ENCODE measurements around the gene FSD2. TPM values are rescaled to one million over a fixed set of nuclear protein-coding genes. Genes with fewer than 3 reads are reported as not detected.

FSD2 gene
- total RNA-seq, 1 experiment from 2014 or later = not detected

- H3K9me3 ChIP-seq (ENCODE audit: low read depth, low read length, poor library complexity, severe bottlenecking) = no peaks in the 10 kb centered on the region
- POLR2A ChIA-PET (ENCODE audit: low non-redundant PET) = no interaction called here
- no peaks in the 10 kb centered on the region for H3K27me3 ChIP-seq (replicated peaks; ENCODE audit: insufficient read depth, low read depth, low read length, poor library complexity)
- CTCF ChIA-PET = no interaction called here
- intact Hi-C loops (cut with micrococcal nuclease; ENCODE audit: unreplicated experiment) = no loop called here
- peaks cover 40% of the 10 kb centered on the region for H3K36me3 ChIP-seq (ENCODE audit: insufficient read depth, low read length, poor library complexity, severe bottlenecking)
- no peaks in the 10 kb centered on the region for H3K4me1 ChIP-seq (ENCODE audit: insufficient read depth, low read length, poor library complexity, severe bottlenecking)
- DNase-seq (ENCODE audit: low spot score) = no peak
- no peak overlapping the region for H3K27ac ChIP-seq (ENCODE audit: low read depth, low read length, poor library complexity, severe bottlenecking)
- H3K4me3 ChIP-seq (ENCODE audit: low read depth, low read length, poor library complexity, severe bottlenecking) = no peak overlapping the region
- no TSS peak for BruUV-seq (replicated peaks)
- no peak for TF ChIP-seq EZH2 (IDR thresholded peaks at IDR 0.05; ENCODE audit: borderline replicate concordance, low read depth, low read length, poor library complexity, severe bottlenecking)
- TF ChIP-seq, protein P1, sequence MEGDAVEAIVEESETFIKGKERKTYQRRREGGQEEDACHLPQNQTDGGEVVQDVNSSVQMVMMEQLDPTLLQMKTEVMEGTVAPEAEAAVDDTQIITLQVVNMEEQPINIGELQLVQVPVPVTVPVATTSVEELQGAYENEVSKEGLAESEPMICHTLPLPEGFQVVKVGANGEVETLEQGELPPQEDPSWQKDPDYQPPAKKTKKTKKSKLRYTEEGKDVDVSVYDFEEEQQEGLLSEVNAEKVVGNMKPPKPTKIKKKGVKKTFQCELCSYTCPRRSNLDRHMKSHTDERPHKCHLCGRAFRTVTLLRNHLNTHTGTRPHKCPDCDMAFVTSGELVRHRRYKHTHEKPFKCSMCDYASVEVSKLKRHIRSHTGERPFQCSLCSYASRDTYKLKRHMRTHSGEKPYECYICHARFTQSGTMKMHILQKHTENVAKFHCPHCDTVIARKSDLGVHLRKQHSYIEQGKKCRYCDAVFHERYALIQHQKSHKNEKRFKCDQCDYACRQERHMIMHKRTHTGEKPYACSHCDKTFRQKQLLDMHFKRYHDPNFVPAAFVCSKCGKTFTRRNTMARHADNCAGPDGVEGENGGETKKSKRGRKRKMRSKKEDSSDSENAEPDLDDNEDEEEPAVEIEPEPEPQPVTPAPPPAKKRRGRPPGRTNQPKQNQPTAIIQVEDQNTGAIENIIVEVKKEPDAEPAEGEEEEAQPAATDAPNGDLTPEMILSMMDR (conservative IDR thresholded peaks at IDR 0.05; ENCODE audit: low read depth, low read length) = no peak
Measured at GRCh38 chr15:82820128-82820527, 14.3 kb upstream of the FSD2 start.

GRCh38 chr15:82812994-82813393 lies 7.1 kb upstream of the FSD2 start:
- no TSS peak for BruUV-seq (replicated peaks)
- Histone ChIP-seq H3K27me3 (replicated peaks; ENCODE audit: insufficient read depth, low read depth, low read length, poor library complexity) (no peaks in the 10 kb centered on the region), H3K36me3 (ENCODE audit: insufficient read depth, low read length, poor library complexity, severe bottlenecking) (peaks cover 28% of the 10 kb centered on the region), H3K9me3 (ENCODE audit: low read depth, low read length, poor library complexity, severe bottlenecking) (no peaks in the 10 kb centered on the region), H3K4me3 (ENCODE audit: low read depth, low read length, poor library complexity, severe bottlenecking) (no peak overlapping the region), H3K27ac (ENCODE audit: low read depth, low read length, poor library complexity, severe bottlenecking) (no peak overlapping the region), H3K4me1 (ENCODE audit: insufficient read depth, low read length, poor library complexity, severe bottlenecking) (peaks cover 5% of the 10 kb centered on the region)
- POLR2A ChIA-PET (ENCODE audit: low non-redundant PET) = no interaction called here
- intact Hi-C loops (cut with micrococcal nuclease; ENCODE audit: unreplicated experiment) = no loop called here
- TF ChIP-seq EZH2 (IDR thresholded peaks at IDR 0.05; ENCODE audit: borderline replicate concordance, low read depth, low read length, poor library complexity, severe bottlenecking) = no peak
- TF ChIP-seq, protein P1 (conservative IDR thresholded peaks at IDR 0.05; ENCODE audit: low read depth, low read length) = no peak
- CTCF ChIA-PET = interaction anchor here (0.6 kb wide), 1 partner anchor 14 kb away, joined by 3 read pairs; no protein-coding TSS in a partner anchor
- no peak for DNase-seq (ENCODE audit: low spot score)

DNA sequence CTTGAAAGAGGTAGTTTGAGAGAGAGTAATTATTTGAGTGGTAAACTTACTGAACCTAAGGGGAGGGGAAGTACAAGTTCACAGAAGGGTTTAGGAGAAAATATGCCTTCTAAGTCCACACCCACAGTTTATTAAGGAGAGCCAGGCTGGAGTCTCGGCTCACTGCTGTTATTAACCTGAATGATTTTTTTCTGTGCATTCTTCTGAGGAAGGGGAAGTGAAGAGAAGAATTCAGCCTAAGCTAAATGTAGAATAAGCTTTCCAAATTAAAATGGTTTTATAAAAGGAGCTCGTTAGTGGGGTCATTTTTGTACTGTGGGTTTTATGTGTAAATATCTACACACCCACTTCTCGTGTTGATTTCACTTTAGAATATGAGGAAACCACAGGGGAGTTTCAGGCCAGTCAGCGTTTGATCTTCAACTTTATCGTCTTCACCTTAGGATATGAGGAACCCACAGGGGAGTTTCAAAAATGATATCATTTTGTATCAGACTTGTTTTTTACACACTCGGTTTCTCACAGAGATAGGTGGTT lies 5.1 kb upstream of the FSD2 start:
- peaks cover 15% of the 10 kb centered on the region for H3K36me3 ChIP-seq (ENCODE audit: insufficient read depth, low read length, poor library complexity, severe bottlenecking)
- no peak for TF ChIP-seq EZH2 (IDR thresholded peaks at IDR 0.05; ENCODE audit: borderline replicate concordance, low read depth, low read length, poor library complexity, severe bottlenecking)
- TF ChIP-seq, protein P1 (conservative IDR thresholded peaks at IDR 0.05; ENCODE audit: low read depth, low read length) = no peak
- peak overlapping the region; percentile 94 for H3K27ac ChIP-seq (ENCODE audit: low read depth, low read length, poor library complexity, severe bottlenecking)
- no peaks in the 10 kb centered on the region for H3K9me3 ChIP-seq (ENCODE audit: low read depth, low read length, poor library complexity, severe bottlenecking)
- intact Hi-C loops (cut with micrococcal nuclease; ENCODE audit: unreplicated experiment) = no loop called here
- TSS peak; percentile 68 for BruUV-seq (replicated peaks)
- CTCF ChIA-PET = no interaction called here
- H3K4me1 ChIP-seq (ENCODE audit: insufficient read depth, low read length, poor library complexity, severe bottlenecking) = peaks cover 5% of the 10 kb centered on the region
- no peak for DNase-seq (ENCODE audit: low spot score)
- POLR2A ChIA-PET (ENCODE audit: low non-redundant PET) = no interaction called here
- no peaks in the 10 kb centered on the region for H3K27me3 ChIP-seq (replicated peaks; ENCODE audit: insufficient read depth, low read depth, low read length, poor library complexity)
- peak overlapping the region; percentile 95 for H3K4me3 ChIP-seq (ENCODE audit: low read depth, low read length, poor library complexity, severe bottlenecking)
